ENCODE data around the gene APMAP.

- TF ChIP-seq GATA3 (IDR thresholded peaks at IDR 0.05; ENCODE audit: low read depth, low read length) = no peak
- TF ChIP-seq GATA2 (IDR thresholded peaks at IDR 0.05; ENCODE audit: low read depth, low read length) = no peak
Observed at GRCh38 chr20:24960861-24961260, 31.7 kb downstream of the APMAP start.

Measured in SH-SY5Y (cell line).